ENCODE data around the gene CUBN. TPM values are rescaled to one million over a fixed set of nuclear protein-coding genes. Genes with fewer than 3 reads are reported as not detected.

The CUBN gene
- 1.9 and 2.1 TPM in 2 replicates for total RNA-seq

DNA sequence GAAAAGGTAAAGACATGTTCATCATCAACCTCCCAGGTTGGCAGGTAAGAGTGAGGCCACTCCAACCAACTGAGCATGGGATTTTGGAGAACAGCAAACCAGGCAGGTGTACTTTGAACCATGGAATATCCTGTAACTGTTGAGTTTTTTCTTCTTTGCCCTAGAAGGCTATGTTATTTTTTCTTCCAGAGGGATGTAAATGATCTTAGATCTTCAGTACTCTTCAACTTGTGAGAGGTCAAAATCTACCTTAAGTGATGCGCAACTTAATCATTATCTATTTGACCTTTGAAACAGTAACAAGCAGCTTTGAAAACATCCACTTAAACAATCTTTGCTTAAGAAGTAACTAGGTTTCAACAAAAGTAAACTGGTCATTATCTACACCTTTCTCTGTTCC is at the start of gene CUBN:
TSS of gene CUBN (minus strand) at position 71 of the 400 bp plus-strand sequence. CDS start at position 25, 46 bp downstream.
- DNase-seq (ENCODE audit: extremely low read depth, low read depth, low spot score): no peak

DNA sequence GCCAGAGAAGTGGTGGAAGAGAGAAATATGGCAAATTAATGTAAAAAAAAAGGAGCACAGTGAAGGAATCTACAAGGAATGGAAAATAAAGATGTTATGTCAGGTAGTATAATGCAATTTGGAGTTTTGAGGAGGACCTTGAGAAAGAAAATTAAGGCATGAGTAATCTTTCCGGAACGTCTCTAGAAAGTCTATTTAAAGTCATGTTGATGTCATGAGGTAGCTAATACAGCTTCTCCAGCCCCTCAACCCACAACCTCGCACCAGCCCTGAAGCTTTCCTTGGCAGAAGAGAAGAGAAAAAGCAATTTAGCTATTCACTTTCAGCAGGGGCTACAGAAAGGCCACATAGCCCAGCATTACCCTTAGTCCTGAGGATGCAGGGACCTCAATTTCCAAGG is 49.4 kb upstream of the CUBN start:
- no peak for DNase-seq (ENCODE audit: extremely low read depth, low read depth, low spot score)

DNA sequence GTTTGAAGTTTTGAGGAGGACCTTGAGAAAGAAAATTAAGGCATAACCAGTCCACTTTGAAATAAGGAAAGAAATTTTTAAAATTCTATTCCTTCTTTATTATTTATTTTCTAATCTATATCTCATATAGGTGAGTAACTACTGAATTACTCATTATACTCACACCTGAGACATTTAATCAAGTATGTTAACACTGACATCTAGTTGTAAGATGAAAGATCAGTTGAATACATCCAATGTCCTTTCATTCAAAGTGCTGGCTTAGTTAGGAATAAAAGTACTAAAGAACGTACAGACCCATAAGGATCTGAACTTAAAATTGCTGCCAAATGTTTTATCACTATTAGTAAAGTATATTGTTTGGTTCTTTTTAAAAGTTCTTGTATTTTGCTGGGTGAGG is 48.4 kb upstream of the CUBN start:
- DNase-seq (ENCODE audit: extremely low read depth, low read depth, low spot score): no peak

DNA sequence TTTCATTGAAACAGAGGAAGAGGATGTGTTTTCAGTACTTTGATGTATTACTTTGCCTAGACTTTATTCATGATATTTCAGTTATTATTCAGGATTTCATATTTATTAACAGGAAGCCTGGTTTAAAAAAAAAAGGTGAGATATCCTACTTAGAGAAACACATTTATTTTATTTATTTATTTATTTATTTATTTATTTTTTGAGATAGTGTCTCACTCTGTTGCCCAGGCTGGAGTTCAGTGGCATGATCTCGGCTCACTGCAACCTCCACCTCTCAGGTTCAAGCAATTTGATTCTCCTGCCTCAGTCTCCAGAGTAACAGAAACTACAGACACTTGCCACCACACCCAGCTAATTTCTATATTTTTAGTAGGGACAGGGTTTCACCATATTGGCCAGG is 47.4 kb upstream of the CUBN start:
- DNase-seq (ENCODE audit: extremely low read depth, low read depth, low spot score): no peak

DNA sequence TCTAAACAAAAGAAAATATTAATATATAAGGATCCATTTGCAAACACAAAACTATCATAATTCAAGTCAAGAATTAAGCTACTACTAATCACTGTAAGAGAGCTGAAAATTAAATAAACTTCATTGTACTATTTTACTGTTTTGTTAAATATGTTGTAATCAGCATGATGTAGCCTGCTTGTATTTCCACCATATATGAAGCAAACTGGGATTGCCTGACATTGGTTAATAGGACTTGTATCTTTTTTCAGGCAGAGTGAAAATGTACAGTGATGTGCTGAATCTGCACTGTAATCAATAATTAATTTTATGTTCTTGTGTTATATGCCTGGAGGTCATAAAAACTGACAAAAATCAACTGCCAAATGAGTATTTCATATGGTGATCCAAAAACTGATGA is 46.5 kb upstream of the CUBN start:
- DNase-seq (ENCODE audit: extremely low read depth, low read depth, low spot score): no peak

DNA sequence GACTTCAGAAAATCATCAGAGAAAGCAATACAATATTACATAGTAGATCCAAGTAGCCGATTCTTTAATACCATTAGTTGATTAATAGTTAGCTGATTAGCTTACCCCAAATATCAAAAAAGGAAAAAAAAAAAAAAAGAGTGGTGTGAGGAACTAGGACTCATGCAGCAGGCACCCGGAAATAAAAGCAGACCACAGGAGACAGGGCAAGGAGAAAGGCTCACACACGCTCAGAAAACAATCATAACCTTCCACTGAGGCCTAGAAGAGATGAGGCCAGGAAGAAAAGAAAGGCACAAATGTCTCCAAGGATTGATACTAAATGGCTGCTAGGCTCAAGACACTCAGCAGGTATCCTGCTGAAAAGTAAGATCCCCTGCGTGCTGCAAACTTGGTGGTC is 45.9 kb upstream of the CUBN start:
- DNase-seq (ENCODE audit: extremely low read depth, low read depth, low spot score): no peak

DNA sequence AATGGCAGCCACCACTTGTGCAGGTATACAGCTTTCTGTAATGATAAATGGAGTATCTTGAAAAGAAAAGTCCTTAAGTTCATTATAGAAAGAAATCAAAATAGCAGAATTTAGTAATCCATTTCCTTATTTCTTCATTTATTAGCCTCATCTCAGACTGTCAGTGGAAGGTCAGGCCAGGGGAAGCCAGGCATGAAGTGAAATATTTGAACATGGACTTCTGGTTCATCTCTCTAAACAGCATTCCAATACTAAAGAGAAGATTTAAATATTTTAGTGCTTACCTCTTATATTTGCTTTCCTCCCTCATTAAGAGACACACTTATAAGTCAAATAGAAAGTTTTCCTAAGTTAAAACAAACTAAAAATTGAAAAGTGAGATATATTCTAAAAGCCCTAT is 45.0 kb upstream of the CUBN start:
- DNase-seq (ENCODE audit: extremely low read depth, low read depth, low spot score): no peak

DNA sequence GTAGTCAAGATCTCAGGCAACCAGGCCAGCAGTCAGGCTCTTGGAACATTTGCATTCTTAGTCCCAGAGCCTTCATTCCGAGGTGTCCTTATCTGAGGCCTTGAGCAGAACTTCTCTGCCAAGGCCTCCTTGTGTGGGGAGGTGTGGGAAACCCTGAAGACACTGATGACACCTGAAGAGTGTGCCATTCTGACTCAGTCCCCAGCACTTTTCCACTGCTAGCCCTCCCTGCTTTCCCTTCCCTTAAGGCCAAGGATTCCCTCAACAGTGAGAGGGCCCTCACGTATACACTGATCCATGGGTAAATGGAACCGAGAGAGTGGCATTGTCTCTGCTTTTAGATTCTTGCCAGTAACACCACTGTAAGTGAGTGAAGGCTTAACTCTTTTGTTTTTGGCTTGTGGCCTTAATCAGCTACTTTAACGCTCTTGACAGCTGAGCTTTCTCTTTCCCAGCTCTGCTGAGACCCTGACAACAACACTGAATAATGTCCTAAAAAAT is 41.6 kb upstream of the CUBN start:
- no peak for DNase-seq (ENCODE audit: extremely low read depth, low read depth, low spot score)

DNA sequence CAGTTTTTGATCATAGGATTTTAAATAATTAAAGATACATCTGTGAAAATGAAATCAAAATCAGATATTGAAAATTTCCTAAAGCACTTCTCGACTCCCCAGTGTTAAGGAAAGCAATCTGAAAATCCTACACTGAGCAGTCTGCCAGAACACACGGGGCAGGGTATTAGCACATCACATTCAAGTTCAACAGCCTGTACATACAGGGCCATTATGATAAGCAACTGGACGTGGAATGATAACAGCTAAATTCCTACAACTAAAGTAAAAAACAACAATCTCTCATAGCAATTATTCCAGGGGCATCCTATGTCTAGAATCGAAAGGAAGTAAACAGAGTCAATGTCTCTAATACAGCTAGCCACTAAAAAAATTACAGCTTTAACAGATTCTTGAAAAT is 40.2 kb upstream of the CUBN start:
- DNase-seq (ENCODE audit: extremely low read depth, low read depth, low spot score): no peak

DNA sequence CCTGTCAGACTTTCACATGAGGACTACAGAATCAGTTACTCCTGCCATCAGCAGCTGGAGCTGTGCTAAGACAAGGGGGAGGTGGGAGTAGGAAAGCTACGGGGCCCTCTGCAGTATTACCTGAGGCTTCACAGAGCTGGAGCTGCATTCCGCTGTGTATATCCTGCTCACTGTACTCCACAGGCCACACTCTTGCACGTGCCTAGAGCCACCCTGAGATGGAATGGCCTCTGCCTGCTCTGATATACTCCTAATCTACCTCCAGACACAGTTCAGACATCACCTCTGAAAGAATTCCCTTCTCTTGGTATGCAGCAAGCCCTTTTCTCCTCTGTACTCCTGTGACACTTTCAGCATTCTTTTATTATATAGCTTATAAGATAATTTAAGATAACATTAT is 37.1 kb upstream of the CUBN start:
- DNase-seq (ENCODE audit: extremely low read depth, low read depth, low spot score): no peak

DNA sequence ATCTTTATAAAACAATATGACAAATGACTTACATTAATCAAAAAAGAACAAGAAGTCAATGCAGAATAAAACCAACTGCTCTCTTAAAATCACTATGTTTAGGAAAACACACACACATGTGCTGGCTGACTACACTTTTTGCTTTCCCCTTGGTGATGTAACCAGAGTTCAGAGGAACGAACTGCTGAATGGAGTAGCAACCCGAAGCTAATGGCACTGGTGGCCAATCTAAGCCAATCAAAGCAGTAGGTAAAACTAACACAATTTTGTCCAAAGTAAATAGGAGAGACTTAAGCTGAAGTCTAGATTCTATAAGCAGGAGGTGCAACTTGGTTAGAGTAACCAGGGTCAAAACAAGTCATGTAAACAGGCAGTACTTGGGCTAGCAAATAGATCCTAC is 33.2 kb upstream of the CUBN start:
- no peak for DNase-seq (ENCODE audit: extremely low read depth, low read depth, low spot score)

DNA sequence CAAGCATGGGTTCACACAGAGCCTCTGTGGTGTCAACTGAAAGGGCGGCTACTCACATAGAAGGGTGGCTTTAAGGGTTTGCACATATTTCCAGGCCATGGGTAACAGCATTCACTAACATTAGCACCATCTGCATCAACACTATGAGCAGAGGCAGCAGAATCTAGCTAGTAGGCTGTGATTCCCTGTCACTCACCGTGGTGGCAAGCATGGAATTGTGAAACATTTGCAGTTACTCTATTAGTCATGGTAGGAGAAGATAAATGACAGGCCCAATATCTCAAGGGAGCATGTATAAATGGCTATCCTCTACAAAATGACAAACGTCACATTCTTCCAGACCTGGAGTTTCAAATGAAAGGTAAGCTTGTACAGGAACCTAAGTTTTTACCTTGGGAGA is 32.2 kb upstream of the CUBN start:
- no peak for DNase-seq (ENCODE audit: extremely low read depth, low read depth, low spot score)

DNA sequence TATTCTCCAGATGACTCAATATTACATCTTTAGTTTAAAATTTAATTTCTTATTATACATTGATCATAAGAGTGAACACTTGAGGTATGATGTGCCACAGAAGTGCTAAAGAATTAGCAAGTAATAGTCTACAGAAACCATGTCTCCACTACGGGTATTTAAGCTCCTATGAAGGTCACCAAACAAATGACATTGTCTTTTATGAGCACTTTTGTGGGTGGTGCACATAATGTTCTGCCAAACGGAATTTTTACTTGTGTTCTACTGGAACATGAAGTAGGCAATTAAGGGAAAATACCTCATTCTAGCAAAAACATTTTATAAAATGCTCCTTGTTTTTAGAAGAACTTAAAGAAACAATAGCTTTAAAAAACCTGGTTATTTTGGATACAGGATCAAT is 27.4 kb upstream of the CUBN start:
- DNase-seq (ENCODE audit: extremely low read depth, low read depth, low spot score): no peak

DNA sequence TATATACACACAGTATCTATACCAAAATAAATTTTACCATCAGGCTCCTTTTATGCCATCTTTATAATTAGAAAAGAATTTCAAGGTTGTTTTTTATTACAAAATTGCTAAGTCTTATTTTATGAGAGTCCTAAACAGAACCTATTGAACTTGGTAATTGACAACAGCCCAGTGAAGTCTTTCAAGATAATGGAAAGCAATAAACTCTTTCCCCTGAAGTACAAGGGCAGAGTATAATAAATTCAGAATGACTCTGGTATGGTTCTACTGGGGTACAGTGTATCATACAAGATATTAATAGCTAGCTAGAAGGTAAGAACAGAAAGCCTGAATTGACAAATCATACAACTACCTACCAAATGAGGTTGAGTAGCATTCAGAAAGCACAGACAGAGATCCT is 26.2 kb upstream of the CUBN start:
- no peak for DNase-seq (ENCODE audit: extremely low read depth, low read depth, low spot score)

DNA sequence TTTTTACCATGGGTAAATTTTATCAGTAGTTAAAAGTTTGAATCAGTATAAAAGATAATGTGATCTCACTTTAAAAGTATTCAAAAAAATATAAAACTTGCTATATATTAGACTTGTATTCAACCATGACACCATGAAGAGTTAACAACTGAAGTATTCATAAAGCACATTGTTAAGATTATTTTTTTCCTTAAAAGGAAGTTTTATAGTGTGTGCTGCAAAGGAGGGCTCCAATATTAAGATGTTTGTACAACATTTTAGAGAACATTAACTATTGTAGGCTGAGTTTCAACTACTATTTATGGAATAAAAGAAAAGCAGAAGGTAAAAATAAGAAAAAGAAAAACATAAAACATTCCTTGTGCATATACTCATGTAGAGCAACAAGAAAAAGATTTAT is 24.5 kb upstream of the CUBN start:
- no peak for DNase-seq (ENCODE audit: extremely low read depth, low read depth, low spot score)

DNA sequence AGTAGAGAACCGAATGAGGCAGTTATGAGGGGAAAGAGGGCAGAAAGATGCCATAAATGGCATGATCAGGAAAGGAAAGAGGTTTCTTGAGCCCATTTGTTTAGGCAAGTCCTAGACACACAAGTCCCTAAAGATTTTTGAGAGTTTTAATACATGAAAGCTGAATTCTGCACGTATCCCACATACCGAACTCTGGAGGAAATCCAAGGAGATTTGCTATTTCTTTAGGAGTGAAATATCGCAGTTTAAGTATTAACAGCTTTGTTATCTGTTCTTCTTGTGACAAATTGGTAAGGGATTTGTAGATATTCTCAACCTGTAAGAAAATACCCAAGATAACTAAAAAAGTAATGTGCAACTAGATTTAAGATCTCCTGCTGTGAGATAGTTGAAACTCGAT is 23.7 kb upstream of the CUBN start:
- no peak for DNase-seq (ENCODE audit: extremely low read depth, low read depth, low spot score)

DNA sequence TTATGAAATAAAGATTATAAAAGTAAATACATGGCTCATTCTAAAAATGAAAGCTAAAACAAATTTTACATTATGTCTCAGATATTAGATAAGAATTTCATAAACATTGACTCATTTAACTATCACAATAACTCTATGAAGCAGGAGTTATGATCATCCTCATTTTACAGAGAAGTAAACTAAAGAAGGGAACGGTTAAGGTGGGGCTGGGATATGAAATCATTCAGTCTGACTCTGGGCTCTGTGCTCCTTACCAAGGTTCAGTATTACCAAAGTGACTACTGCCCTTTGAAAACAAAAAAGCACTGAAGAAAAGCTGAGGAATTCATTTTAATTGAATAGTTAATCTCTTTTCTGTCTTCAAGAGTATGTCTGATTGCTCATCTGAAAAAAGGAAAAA is 22.1 kb upstream of the CUBN start:
- no peak for DNase-seq (ENCODE audit: extremely low read depth, low read depth, low spot score)

DNA sequence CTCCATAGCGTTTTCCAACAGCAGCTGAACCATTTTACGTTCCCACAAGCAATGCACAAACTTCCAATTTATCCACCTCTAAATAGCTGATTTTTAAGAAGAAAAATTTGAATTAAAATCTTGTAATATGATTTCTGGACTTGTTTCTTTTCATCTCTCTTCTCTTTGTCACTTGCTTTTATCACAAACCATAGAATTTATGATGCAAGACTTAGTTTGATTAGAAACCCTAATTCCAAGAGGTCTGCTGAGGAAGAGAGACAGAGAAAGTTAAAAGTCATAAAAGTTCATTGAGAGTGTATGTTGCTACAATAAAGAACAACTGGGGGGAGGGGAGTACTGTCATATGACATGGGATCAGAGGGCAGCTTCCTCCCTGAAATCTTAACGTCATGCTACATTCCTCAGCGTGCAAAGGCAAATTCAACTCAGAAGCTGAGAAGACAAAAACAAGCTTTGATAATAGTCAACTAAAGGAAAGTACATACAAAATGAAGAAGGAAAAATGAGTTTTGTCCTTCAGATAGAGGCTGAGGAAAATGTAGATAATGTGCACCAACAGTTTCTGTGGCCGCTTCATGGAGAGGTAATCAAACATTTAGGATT is 18.4 kb upstream of the CUBN start:
- DNase-seq (ENCODE audit: extremely low read depth, low read depth, low spot score): peak; percentile 3

DNA sequence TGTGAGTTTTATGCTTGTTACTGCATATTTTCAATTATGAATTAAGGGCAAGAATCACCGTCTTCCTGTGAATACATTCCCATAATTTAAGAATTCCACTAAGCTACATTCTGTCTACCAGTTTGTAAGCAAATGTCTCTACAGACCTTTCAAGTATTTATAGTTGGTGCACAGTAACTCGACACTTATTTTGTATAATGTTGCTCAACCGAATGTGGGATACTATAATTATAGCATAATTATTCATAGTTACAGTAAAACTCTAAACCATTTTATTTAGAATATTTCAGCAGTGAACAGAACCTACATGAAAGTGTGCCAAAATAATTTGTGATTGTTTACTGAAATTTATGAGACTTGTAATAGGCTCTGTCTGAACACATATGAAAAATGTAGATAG is 17.3 kb upstream of the CUBN start:
- no peak for DNase-seq (ENCODE audit: extremely low read depth, low read depth, low spot score)

DNA sequence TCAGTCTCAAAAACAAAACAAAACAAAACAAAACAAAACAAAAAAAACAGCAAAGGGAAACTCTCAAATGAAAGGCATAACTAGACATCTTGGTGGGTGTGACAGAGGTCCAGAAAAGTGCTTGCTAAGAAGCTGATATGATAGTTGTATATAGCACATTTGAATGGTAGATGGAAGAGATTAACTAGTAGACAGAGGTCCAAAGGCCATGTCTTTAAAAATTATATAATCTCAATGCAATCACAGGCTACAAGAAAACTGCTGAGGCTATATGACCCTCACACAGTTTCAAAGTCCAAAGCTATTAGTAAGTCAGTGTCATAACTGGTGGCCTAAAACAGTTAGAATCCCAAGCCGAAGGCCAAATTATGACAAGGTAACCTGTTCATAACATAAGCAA is 15.6 kb upstream of the CUBN start:
- no peak for DNase-seq (ENCODE audit: extremely low read depth, low read depth, low spot score)

DNA sequence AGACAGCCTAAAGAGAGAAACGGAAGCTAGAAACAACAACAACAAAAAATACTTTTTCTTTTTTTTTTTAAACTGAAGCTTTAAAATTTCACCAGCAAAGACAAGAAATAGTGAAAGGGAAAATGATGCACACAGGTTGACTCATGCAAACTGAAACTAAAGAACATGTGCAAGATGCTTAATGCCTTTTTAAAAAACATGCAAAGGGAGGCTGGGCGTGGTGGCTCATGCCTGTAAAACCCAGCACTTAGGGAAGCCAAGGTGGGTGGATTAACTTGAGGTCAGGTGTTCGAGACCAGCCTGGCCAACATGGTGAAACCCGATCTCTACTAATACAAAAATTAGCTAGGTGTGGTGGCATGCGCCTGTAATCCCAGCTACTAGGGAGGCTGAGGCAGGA is 15.1 kb upstream of the CUBN start:
- no peak for DNase-seq (ENCODE audit: extremely low read depth, low read depth, low spot score)

DNA sequence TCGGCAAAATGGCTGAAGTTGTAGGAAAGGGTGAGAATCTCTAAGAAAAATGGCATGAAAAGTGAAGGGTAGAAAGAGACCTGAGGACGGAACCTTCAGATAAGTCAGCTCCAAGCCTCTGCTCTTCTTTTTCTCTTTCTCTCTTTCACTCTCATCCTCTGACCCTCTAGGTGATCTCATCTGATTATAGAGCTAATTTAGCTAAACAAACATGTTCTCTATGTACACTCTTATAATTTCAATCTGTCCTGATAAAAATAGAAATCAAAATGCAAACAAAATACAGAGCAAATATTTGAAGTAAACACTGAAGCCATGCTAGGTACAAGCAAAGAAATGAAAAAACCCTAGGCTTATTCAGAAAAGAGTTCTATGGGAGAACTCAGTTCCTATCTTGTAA is 14.4 kb upstream of the CUBN start:
- DNase-seq (ENCODE audit: extremely low read depth, low read depth, low spot score): no peak

DNA sequence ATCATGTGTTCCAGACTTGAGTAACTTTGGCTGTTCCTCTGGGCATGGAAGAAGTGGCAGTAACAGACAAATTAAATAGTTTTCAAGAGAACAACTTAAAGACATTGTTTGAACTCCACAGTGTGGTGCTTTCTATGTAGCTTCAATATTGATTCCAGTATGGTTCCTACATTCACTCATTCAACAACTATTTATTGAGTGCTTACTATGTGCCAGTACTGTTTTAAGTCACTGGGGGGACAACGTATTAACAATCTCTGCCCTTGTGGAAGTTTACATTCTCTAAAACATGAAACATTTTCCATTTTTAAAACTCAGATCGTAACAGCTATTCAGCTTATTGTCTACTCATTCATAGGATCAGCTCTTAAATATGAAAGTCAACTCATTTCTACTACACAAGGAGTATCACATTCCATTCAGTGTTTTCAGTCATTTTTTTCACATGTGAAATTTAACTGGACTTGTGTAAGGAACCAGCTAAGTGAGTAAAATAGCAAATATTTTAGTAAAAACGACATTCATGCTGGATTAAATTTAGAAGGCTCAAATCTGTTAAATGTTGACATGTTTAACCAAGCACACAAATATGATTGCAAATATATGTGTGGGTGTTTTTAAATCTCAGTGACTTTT is 13.6 kb upstream of the CUBN start:
- DNase-seq (ENCODE audit: extremely low read depth, low read depth, low spot score): no peak
